Prostate gland (tissue), 2 donors: Measurements from ENCODE around the gene GAL.

Source experiments
- POLR2A ChIP-seq: fragments of 450-650 bp; IDR thresholded peaks from one replicate; pipeline ENCODE4 v1.6.1; 2016; ENCODE audit warnings: antibody characterized with exemption, mild to moderate bottlenecking
- TF ChIP-seq, protein P1 (sequence below), 4 experiments: fragments of 200-600 bp in 2 of 4; fragments of 450-650 bp in 2 of 4; sonication (generic) in 2 of 4; IDR thresholded peaks; 1 replicate in 3 of 4; 2 replicates in 1 of 4; pipeline ENCODE4 v1.5.1; 2016 to 2019; ENCODE audit warnings: antibody characterized with exemption in 4 of 4, mild to moderate bottlenecking in 2 of 4, moderate library complexity in 2 of 4

DNA sequence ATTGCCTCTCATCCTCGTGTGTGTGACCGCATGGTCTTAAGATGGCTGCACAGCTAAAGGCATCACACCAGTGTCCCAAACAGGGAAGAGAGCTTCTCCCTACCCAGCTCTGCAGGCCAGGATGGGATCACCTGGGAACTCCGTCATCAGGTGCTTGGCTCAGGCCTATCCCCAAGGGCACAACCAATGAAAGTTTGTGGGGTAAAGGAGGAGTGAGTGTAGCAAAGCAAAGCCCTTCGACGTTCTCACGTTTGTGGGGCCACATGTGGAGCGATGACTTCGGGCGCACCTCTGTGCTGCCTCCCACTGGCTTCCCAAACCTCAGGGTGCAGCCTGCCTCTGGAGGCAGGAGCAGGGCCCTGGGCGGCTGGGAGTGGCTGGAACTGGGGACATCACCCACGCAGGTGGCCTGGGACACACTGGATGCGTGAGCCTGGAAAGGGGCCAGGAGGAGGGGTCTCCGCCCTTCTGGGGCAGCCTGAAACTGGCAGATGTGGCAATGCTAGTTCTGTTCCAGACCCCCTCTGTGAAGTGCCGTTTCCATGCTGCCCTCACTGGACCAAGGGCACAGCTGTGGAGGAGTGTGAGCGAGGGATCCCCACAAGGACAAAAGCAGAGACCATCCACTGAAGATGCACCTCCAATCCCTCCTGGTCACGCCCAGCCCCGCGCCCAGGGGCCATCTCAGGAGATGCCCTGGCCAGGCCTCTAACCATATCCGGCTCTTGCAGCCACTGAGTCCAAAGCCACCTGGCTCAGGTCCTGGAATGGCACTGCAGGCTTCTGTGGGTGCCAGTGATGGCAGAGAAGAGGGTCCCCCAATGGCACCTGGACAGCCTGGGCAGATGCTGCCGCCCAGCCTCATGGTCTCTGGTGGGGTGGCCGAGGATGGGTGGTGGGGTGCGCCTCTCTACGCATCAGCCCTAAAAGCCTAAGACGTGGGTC, 30.6 kb upstream of the GAL start:
- TF ChIP-seq, protein P1, sequence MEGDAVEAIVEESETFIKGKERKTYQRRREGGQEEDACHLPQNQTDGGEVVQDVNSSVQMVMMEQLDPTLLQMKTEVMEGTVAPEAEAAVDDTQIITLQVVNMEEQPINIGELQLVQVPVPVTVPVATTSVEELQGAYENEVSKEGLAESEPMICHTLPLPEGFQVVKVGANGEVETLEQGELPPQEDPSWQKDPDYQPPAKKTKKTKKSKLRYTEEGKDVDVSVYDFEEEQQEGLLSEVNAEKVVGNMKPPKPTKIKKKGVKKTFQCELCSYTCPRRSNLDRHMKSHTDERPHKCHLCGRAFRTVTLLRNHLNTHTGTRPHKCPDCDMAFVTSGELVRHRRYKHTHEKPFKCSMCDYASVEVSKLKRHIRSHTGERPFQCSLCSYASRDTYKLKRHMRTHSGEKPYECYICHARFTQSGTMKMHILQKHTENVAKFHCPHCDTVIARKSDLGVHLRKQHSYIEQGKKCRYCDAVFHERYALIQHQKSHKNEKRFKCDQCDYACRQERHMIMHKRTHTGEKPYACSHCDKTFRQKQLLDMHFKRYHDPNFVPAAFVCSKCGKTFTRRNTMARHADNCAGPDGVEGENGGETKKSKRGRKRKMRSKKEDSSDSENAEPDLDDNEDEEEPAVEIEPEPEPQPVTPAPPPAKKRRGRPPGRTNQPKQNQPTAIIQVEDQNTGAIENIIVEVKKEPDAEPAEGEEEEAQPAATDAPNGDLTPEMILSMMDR (IDR thresholded peaks at IDR 0.05) = no peak
- TF ChIP-seq POLR2A = no peak
